SK-N-SH (cell line): Measurements from ENCODE around the gene NME8. TPM values are rescaled to one million over a fixed set of nuclear protein-coding genes. Genes with fewer than 3 reads are reported as not detected.

Experiments used
- CTCF ChIA-PET: fragments of 300-600, 350-600 bp; formaldehyde crosslinking; extraction: SDS; loops from one replicate; lab custom pipeline; 2021; lab: Yijun Ruan, JAX
- POLR2A ChIA-PET: fragments of 350-600 bp; sonication (Branson Sonifier 250); formaldehyde crosslinking; extraction: SDS; loops from one replicate; lab custom pipeline; 2020; ENCODE audit warnings: antibody characterized with exemption, inconsistent platforms; lab: Yijun Ruan, JAX
- DNase-seq: peaks from one replicate; pipeline ENCODE4 v3.0.0; 2012
- H2AFZ ChIP-seq: fragments of 200-600 bp; sonication (generic); 2 replicates; pipeline ENCODE4 v1.8.1; 2016; ENCODE audit warnings: antibody characterized with exemption, mild to moderate bottlenecking, low read depth
- H3F3A ChIP-seq: fragments of 200-600 bp; sonication (generic); replicated peaks from 2 replicates; pipeline ENCODE3; 2016; ENCODE audit warnings: antibody characterized with exemption, mild to moderate bottlenecking; ENCODE audit not compliant: insufficient read depth
- H3K27ac ChIP-seq, 2 experiments: fragments of 200-500 bp in 1 of 2; fragments of 200-600 bp in 1 of 2; sonication (Bioruptor generic) in 1 of 2; sonication (generic), shearing (Covaris generic) in 1 of 2; 2 replicates each; pipeline versions ENCODE4 v1.5.1 to v1.6.1; 2014 to 2016; ENCODE audit warnings: low read depth in 2 of 2, inconsistent platforms in 1 of 2, low read length in 1 of 2, mild to moderate bottlenecking in 1 of 2, mixed read lengths in 1 of 2
- H3K27me3 ChIP-seq: fragments of 200-600 bp; sonication (generic), shearing (Covaris generic); 2 replicates; pipeline ENCODE4 v1.6.1; 2016; ENCODE audit warnings: mixed run types; ENCODE audit not compliant: insufficient read depth
- H3K36me3 ChIP-seq, 2 experiments: fragments of 200-500 bp in 1 of 2; fragments of 200-600 bp in 1 of 2; sonication (Bioruptor generic) in 1 of 2; sonication (generic) in 1 of 2; replicated peaks in 1 of 2; 2 replicates each; pipeline versions ENCODE3 to v1.5.1; 2014 to 2016; ENCODE audit warnings: low read length in 1 of 2, mild to moderate bottlenecking in 1 of 2; ENCODE audit not compliant: insufficient read depth in 2 of 2, control insufficient read depth in 1 of 2
- H3K4me1 ChIP-seq, 2 experiments: fragments of 200-500 bp in 1 of 2; fragments of 200-600 bp in 1 of 2; sonication (Bioruptor generic) in 1 of 2; sonication (generic), shearing (Covaris generic) in 1 of 2; 2 replicates each; pipeline versions ENCODE4 v1.5.1 to v1.6.1; 2014 to 2016; ENCODE audit warnings: low read depth in 1 of 2, low read length in 1 of 2, mixed run types in 1 of 2; ENCODE audit not compliant: insufficient read depth in 2 of 2, control insufficient read depth in 1 of 2
- H3K4me2 ChIP-seq: fragments of 200-600 bp; sonication (generic), shearing (Covaris generic); 2 replicates; pipeline ENCODE4 v1.6.1; 2017; ENCODE audit warnings: mixed run types
- H3K4me3 ChIP-seq, 2 experiments: fragments of 200-500 bp in 1 of 2; fragments of 200-600 bp in 1 of 2; sonication (Bioruptor generic) in 1 of 2; sonication (generic), shearing (Covaris generic) in 1 of 2; 2 replicates each; pipeline versions ENCODE4 v1.5.1 to v1.8.1; 2014 to 2016; ENCODE audit warnings: low read depth in 2 of 2, inconsistent platforms in 1 of 2, low read length in 1 of 2, mild to moderate bottlenecking in 1 of 2, mixed read lengths in 1 of 2, moderate library complexity in 1 of 2
- H3K79me2 ChIP-seq: fragments of 200-600 bp; sonication (generic); 2 replicates; pipeline ENCODE4 v1.8.1; 2017; ENCODE audit warnings: mild to moderate bottlenecking; ENCODE audit not compliant: insufficient read depth
- H3K9ac ChIP-seq: fragments of 200-600 bp; sonication (generic); 2 replicates; pipeline ENCODE4 v1.6.1; 2017; ENCODE audit warnings: mixed run types
- H3K9me2 ChIP-seq: fragments of 200-600 bp; sonication (generic); 2 replicates; pipeline ENCODE4 v1.6.1; 2017; ENCODE audit warnings: mixed run types
- H3K9me3 ChIP-seq: fragments of 200-600 bp; sonication (generic); 2 replicates; pipeline ENCODE4 v1.6.1; 2017; ENCODE audit warnings: mixed run types, mild to moderate bottlenecking, moderate library complexity
- H4K20me1 ChIP-seq: fragments of 200-600 bp; sonication (generic); 2 replicates; pipeline ENCODE4 v1.6.1; 2017; ENCODE audit warnings: mild to moderate bottlenecking, mixed run types; ENCODE audit not compliant: insufficient read depth
- ELF1 ChIP-seq: IDR thresholded peaks from 2 replicates; pipeline ENCODE4 v1.4.0; 2012
- EP300 ChIP-seq, 2 experiments: IDR thresholded peaks; 2 replicates each; pipeline versions ENCODE4 v1.4.0 to v1.6.1; 2012; ENCODE audit warnings: borderline replicate concordance in 1 of 2, low read depth in 1 of 2, low read length in 1 of 2
- EZH2phosphoT487 ChIP-seq: fragments of 200-600 bp; sonication (generic); IDR thresholded peaks from 2 replicates; pipeline ENCODE4 v1.6.1; 2017; ENCODE audit warnings: low read depth, mixed run types, mild to moderate bottlenecking, antibody characterized with exemption, moderate library complexity, borderline replicate concordance
- FOXJ3 ChIP-seq: sonication (generic); formaldehyde crosslinking; IDR thresholded peaks from 2 replicates; pipeline ENCODE4 v1.5.1; 2020; ENCODE audit warnings: mild to moderate bottlenecking, missing genetic modification reagents
- GABPA ChIP-seq: IDR thresholded peaks from 2 replicates; pipeline ENCODE4 v1.4.0; 2012; ENCODE audit warnings: low read depth, mild to moderate bottlenecking
- IRF3 ChIP-seq: fragments of 150-350 bp; IDR thresholded peaks from 2 replicates; pipeline ENCODE4 v1.6.1; 2016; ENCODE audit warnings: mild to moderate bottlenecking, low read depth, low read length
- MAX ChIP-seq: IDR thresholded peaks from 2 replicates; pipeline ENCODE4 v1.4.0; 2012; ENCODE audit warnings: low read depth
- MXI1 ChIP-seq: IDR thresholded peaks from 2 replicates; pipeline ENCODE4 v1.6.1; 2012; ENCODE audit warnings: mild to moderate bottlenecking, low read depth, low read length, improper control_type of control experiment
- NFIC ChIP-seq: IDR thresholded peaks from 2 replicates; pipeline ENCODE4 v1.4.0; 2012; ENCODE audit warnings: borderline replicate concordance
- NRF1 ChIP-seq: IDR thresholded peaks from 2 replicates; pipeline ENCODE4 v1.6.1; 2012; ENCODE audit warnings: low read depth, mild to moderate bottlenecking, low read length
- RCOR1 ChIP-seq: fragments of 150-350 bp; IDR thresholded peaks from 2 replicates; pipeline ENCODE4 v1.6.1; 2017; ENCODE audit warnings: antibody characterized with exemption, low read length
- REST ChIP-seq: IDR thresholded peaks from 2 replicates; pipeline ENCODE4 v1.6.1; 2012; ENCODE audit warnings: mild to moderate bottlenecking, low read depth, low read length, moderate library complexity
- RFX5 ChIP-seq: IDR thresholded peaks from 2 replicates; pipeline ENCODE4 v1.6.1; 2012; ENCODE audit warnings: mild to moderate bottlenecking, improper control_type of control experiment, low read length
- RXRA ChIP-seq: IDR thresholded peaks from 2 replicates; pipeline ENCODE4 v1.4.0; 2012; ENCODE audit warnings: low read depth, mild to moderate bottlenecking, borderline replicate concordance
- SMC3 ChIP-seq: IDR thresholded peaks from 2 replicates; pipeline ENCODE4 v1.6.1; 2012; ENCODE audit warnings: low read depth, low read length, improper control_type of control experiment
- ZBTB33 ChIP-seq: IDR thresholded peaks from 2 replicates; pipeline ENCODE4 v1.4.0; 2012; ENCODE audit warnings: low read depth, borderline replicate concordance
- WGBS: methylation state at CpG from one replicate; pipeline ENCODE4 v1.1.6; 2017; ENCODE audit warnings: low lambda C conversion rate; 5-methylcytosine and 5-hydroxymethylcytosine counted together
- polyA plus RNA-seq, 3 experiments: library from polyadenylated mRNA; depleted of rRNA; stranded (reverse); fragments of >200 nt; gene quantifications; 2 replicates each; pipeline ENCODE4 v1.2.3, GENCODE V29; 2012
- TF ChIP-seq, protein P1 (sequence below): fragments of 150-350 bp; IDR thresholded peaks from 2 replicates; pipeline ENCODE4 v1.6.1; 2017; ENCODE audit warnings: antibody characterized with exemption, low read length, low read depth, borderline replicate concordance

Gene NME8
- polyA plus RNA-seq, 1 of the 3 experiments (the other 2 are of a cell fraction), result not detected

DNA sequence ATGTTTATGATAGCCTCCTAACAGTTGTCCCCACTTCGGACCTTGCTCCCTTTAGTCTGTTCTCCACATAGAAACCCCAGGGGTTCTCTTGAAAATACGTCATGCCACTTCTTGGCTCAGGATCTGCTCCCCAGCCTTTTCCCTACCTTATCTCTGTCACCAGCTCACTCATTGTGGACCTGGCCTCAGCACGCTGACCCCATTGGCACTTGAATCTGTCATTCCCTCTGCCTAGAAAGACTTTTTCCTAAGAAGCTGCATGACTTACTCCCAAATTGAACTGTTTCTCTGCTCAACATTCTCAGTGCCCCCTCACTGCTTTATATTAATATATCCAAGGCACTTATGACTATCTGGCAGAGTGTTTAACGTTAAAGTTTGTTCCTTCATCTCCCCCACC, 80.5 kb downstream of the NME8 start:
- CTCF ChIA-PET, result interaction anchor here (1.1 to 4.5 kb wide), 4 partner anchors 8 to 445 kb away, joined by 3 to 29 read pairs (median 10); partner anchors contain the start of genes EPDR1 and SFRP4
- Histone ChIP-seq H3K79me2 (no peaks in the 10 kb centered on the region), H3K27ac (no peak overlapping the region), H3K4me1 (no peaks in the 10 kb centered on the region), H3K36me3 (no peaks in the 10 kb centered on the region), H3K9me2 (no peaks in the 10 kb centered on the region), H3K4me3 (no peak overlapping the region), H3K27me3 (no peaks in the 10 kb centered on the region), H3F3A (no peaks in the 10 kb centered on the region), H4K20me1 (no peaks in the 10 kb centered on the region), H3K9me3 (no peaks in the 10 kb centered on the region), H3K9ac (no peak overlapping the region), H3K4me2 (no peak overlapping the region), H2AFZ (no peak overlapping the region)
- no peak for DNase-seq
- no peak for TF ChIP-seq NFIC
- no peak for TF ChIP-seq MXI1
- TF ChIP-seq RCOR1, result no peak
- no peak for TF ChIP-seq FOXJ3
- POLR2A ChIA-PET, result no interaction called here
- WGBS, result 65% methylated on average over 4 of the region's 4 CpGs

GRCh38 chr7:37930226-37930948, 82.0 kb downstream of the NME8 start:
- H3F3A ChIP-seq, result no peaks in the 10 kb centered on the region
- H3K79me2 ChIP-seq, result no peaks in the 10 kb centered on the region
- CTCF ChIA-PET, result interaction anchor here (0.6 to 4.5 kb wide), 4 partner anchors 10 to 426 kb away, joined by 3 to 29 read pairs (median 10); partner anchors contain the start of genes EPDR1 and SFRP4
- H4K20me1 ChIP-seq, result no peaks in the 10 kb centered on the region
- no peaks in the 10 kb centered on the region for H3K9me2 ChIP-seq
- no peaks in the 10 kb centered on the region for H3K4me1 ChIP-seq
- 55% methylated on average over 5 of the region's 5 CpGs for WGBS
- no peaks in the 10 kb centered on the region for H3K9me3 ChIP-seq
- no peak overlapping the region for H3K27ac ChIP-seq
- no peak for TF ChIP-seq RFX5
- TF ChIP-seq NFIC, result no peak
- no peak for TF ChIP-seq REST
- no peak for TF ChIP-seq IRF3
- no peak for TF ChIP-seq FOXJ3
- TF ChIP-seq GABPA, result no peak
- no peak for TF ChIP-seq RXRA
- TF ChIP-seq MAX, result no peak
- TF ChIP-seq SMC3, result no peak
- no peak for TF ChIP-seq EP300 (IDR thresholded peaks at IDR 0.05; ENCODE audit: borderline replicate concordance in 1 of 2, low read depth in 1 of 2, low read length in 1 of 2)
- no peak for TF ChIP-seq ELF1
- no peak for TF ChIP-seq ZBTB33
- no peak for TF ChIP-seq EZH2phosphoT487
- TF ChIP-seq, protein P1, sequence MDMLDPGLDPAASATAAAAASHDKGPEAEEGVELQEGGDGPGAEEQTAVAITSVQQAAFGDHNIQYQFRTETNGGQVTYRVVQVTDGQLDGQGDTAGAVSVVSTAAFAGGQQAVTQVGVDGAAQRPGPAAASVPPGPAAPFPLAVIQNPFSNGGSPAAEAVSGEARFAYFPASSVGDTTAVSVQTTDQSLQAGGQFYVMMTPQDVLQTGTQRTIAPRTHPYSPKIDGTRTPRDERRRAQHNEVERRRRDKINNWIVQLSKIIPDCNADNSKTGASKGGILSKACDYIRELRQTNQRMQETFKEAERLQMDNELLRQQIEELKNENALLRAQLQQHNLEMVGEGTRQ, result no peak
- TF ChIP-seq NRF1, result no peak
- no peak overlapping the region for H3K4me3 ChIP-seq
- no peak for DNase-seq
- POLR2A ChIA-PET, result no interaction called here
- peaks cover 0 to 3% of the 10 kb centered on the region in 2 experiments for H3K36me3 ChIP-seq
- H2AFZ ChIP-seq, result no peak overlapping the region
- no peak overlapping the region for H3K4me2 ChIP-seq
- no peaks in the 10 kb centered on the region for H3K27me3 ChIP-seq
- H3K9ac ChIP-seq, result no peak overlapping the region
